ENCODE measurements around the gene PIN1.
"Not testable (repeated sequence)": the region's sequence is repeated elsewhere in the genome, so short reads cannot be mapped to it uniquely, and the experiment has no call there.

Gene PIN1

DNA sequence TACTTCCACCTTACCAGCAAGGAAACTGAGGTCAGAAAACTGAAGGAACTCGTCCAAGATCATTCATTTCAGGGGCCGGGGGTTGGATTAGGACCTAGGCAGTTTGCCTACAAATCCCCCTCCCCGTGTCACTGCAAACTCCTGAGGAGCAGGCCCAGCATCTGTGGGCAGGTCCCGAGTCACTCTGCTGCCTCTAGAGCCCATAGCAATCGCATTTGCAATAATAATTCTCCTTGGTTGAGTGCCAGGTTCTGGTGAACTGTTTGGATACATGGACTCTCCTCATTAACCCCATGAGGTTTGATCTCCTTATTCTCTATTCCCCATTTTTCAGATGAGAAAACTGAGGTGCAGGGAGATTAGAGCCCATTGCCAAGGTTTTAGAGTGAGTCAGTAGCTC, 903 bp downstream of the PIN1 start:
- TF ChIP-seq, protein P1, sequence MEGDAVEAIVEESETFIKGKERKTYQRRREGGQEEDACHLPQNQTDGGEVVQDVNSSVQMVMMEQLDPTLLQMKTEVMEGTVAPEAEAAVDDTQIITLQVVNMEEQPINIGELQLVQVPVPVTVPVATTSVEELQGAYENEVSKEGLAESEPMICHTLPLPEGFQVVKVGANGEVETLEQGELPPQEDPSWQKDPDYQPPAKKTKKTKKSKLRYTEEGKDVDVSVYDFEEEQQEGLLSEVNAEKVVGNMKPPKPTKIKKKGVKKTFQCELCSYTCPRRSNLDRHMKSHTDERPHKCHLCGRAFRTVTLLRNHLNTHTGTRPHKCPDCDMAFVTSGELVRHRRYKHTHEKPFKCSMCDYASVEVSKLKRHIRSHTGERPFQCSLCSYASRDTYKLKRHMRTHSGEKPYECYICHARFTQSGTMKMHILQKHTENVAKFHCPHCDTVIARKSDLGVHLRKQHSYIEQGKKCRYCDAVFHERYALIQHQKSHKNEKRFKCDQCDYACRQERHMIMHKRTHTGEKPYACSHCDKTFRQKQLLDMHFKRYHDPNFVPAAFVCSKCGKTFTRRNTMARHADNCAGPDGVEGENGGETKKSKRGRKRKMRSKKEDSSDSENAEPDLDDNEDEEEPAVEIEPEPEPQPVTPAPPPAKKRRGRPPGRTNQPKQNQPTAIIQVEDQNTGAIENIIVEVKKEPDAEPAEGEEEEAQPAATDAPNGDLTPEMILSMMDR (IDR thresholded peaks at IDR 0.05; ENCODE audit: low read depth, low read length) = no peak
- no peak for DNase-seq (ENCODE audit: extremely low read depth, low read depth)

GRCh38 chr19:9838324-9838723, 3.2 kb downstream of the PIN1 start:
- TF ChIP-seq, protein P1 (IDR thresholded peaks at IDR 0.05; ENCODE audit: low read depth, low read length) = no peak
- DNase-seq (ENCODE audit: extremely low read depth, low read depth) = no peak

DNA sequence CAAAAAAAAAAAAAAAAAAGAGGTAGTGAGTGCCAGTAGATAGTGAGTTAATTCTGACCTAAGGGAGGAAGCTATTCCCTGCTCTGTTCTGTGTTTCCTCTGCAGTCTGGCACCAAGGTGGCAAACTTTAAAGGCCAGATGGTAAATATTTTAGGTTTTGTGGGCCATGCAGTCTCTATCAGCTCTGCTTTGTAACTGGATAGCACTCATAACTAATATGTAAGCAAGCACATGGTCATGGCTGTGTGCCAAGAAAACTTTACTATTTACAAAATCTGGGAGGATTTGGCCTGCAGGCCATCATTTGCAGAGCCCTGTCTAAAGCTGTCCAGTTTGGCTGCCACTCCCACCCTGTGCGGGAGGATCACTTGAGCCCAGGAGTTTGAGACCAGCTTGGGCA, 4.3 kb downstream of the PIN1 start:
- DNase-seq (ENCODE audit: extremely low read depth, low read depth) = peak; percentile 38
- TF ChIP-seq, protein P1 (IDR thresholded peaks at IDR 0.05; ENCODE audit: low read depth, low read length) = no peak

GRCh38 chr19:9842834-9843625, 7.9 kb downstream of the PIN1 start:
- DNase-seq (ENCODE audit: extremely low read depth, low read depth) = no peak
- TF ChIP-seq, protein P1 (IDR thresholded peaks at IDR 0.05; ENCODE audit: low read depth, low read length) = no peak

- not testable (repeated sequence) for DNase-seq (ENCODE audit: extremely low read depth, low read depth)
Measured at GRCh38 chr19:9843626-9844273, 8.6 kb downstream of the PIN1 start.

- TF ChIP-seq, protein P1 (IDR thresholded peaks at IDR 0.05; ENCODE audit: low read depth, low read length) = peak; percentile 85
Measured at GRCh38 chr19:9847087-9847671, 12.1 kb downstream of the PIN1 start.

GRCh38 chr19:9848060-9848459, 12.9 kb downstream of the PIN1 start:
- TF ChIP-seq, protein P1 (IDR thresholded peaks at IDR 0.05; ENCODE audit: low read depth, low read length) = peak; percentile 24; the same call in 1 of the 2 replicates
- no peak for DNase-seq (ENCODE audit: extremely low read depth, low read depth)

More at GRCh38 chr19:9847087-9847671, 12.1 kb downstream of the PIN1 start:
- peak; percentile 81 for DNase-seq (ENCODE audit: extremely low read depth, low read depth)
